ENCODE measurements around the gene ABHD12B. TPM values are rescaled to one million over a fixed set of nuclear protein-coding genes. Genes with fewer than 3 reads are reported as not detected.
"Not testable (repeated sequence)": the region's sequence is repeated elsewhere in the genome, so short reads cannot be mapped to it uniquely, and the experiment has no call there.

The ABHD12B gene
- total and polyA plus RNA-seq, 2 of the 13 experiments (the other 11 are each of a cell fraction or from before 2014, with no cell fraction given) = not detected

DNA sequence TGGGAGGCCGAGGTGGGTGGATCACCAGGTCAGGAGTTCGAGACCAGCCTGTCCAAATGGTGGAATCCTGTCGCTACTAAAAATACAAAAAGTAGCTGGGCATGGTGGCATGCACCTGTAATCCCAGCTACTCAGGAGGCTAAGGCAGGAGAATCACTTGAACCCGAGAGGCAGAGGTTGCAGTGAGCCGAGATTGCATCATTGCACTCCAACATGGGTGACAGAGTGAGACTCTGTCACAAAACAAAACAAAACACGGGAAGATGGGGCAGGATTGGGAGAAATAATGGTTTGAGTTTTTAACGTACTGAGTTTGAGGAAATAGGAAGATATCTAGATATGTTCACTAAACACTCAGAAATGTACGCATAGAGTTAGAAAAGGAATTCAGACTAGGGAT lies 69.8 kb downstream of the ABHD12B start:
- POLR2A ChIA-PET; H2AFZ ChIP-seq (ENCODE audit: low read length); H3K27ac ChIP-seq (ENCODE audit: extremely low read length, insufficient read depth, low read length); H3K9me3 ChIP-seq (ENCODE audit: low read length); FAIRE-seq; H3K9ac ChIP-seq (ENCODE audit: insufficient read depth, low read depth, low read length); in situ Hi-C loops (cut with HindIII; ENCODE audit: extremely low pct_ligation_motif_present, low pct_unique_long_range_greater_than_20kb); DNase-seq (ENCODE audit: low spot score); BruUV-seq (replicated peaks); H4K20me1 ChIP-seq (ENCODE audit: insufficient read depth, low read length); H3K27me3 ChIP-seq (ENCODE audit: control insufficient read depth in 1 of 2, insufficient read depth in 2 of 2, low read length in 2 of 2); ATAC-seq; H3K36me3 ChIP-seq (replicated peaks in 1 of 2; ENCODE audit: control insufficient read depth in 1 of 2, insufficient read depth in 2 of 2, low read length in 2 of 2); CTCF ChIA-PET (ENCODE audit: low intra/inter-chr PET ratio, low total read pairs); TF ChIP-seq ATF7 (CRISPR knock-in tag; IDR thresholded peaks at IDR 0.05): not testable (repeated sequence)
- intact Hi-C loops (cut with micrococcal nuclease; ENCODE audit: unreplicated experiment) = loop anchor here (10.0 kb wide), 1 partner anchor 327 kb away; no protein-coding TSS in a partner anchor
- WGBS (ENCODE audit: low lambda C conversion rate) = 88% methylated on average over 8 of the region's 8 CpGs
- Histone ChIP-seq H3K4me1 (ENCODE audit: insufficient read depth, low read length) (peaks cover 57% of the 10 kb centered on the region), H3K79me2 (ENCODE audit: insufficient read depth, low read length) (peaks cover 41% of the 10 kb centered on the region), H3K4me3 (replicated peaks in 1 of 3; ENCODE audit: insufficient read depth in 1 of 3, low read depth in 2 of 3, low read length in 3 of 3) (peak overlapping the region in 1 of 3 experiments; percentile 1; a peak in 2 of 6 replicates), H3K4me2 (ENCODE audit: low read depth, low read length) (peak overlapping the region; percentile 36)
- TF ChIP-seq ATF7 (IDR thresholded peaks at IDR 0.05) (0 out of 2 replicates have a peak, but pooled peaks have one; percentile 29), CEBPG (CRISPR knock-in tag; IDR thresholded peaks at IDR 0.05) (0 out of 2 replicates have a peak, but pooled peaks have one; percentile 21)

DNA sequence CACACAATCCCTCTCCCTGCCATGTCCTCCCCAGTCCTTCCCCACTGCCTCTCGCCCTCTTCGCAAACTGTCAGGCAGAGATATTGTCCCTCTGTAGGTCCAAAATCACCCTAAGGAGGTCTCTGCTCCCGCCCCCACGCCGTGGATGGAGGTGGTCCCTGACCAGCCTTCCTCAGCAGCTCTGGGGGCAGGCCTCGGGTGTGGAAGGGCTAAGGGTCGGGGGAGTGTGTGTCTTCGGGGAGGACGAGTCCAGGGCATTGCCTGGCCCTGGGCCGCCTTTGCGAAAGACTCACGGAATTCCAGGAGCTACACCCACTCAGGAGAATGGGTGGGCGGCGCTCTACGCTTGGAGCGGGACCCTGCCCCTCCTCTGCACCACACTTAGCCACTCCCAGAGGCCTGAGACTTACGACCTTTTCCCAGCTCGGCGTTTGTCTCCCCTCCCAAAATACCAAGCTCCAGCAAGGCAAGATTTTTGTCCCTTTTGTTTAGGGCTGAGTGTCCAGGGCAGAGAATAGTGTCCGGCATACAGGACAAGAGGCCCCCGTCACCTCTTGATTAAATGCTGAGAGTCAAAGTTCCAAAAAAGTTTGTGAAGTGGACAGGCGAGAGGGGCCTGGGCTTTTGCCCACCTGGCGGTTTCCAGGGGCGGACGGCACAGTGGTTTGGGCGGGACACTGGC lies 71.5 kb downstream of the ABHD12B start:
- FAIRE-seq (peak; percentile 40), DNase-seq (ENCODE audit: low spot score) (peak; percentile 55), ATAC-seq (peak; percentile 59)
- in situ Hi-C loops (cut with HindIII; ENCODE audit: extremely low pct_ligation_motif_present, low pct_unique_long_range_greater_than_20kb) = no loop called here
- ChIA-PET CTCF (ENCODE audit: low intra/inter-chr PET ratio, low total read pairs) (no interaction called here), POLR2A (interaction anchor here (0.7 to 3.8 kb wide), 13 partner anchors 8 to 1173 kb away, joined by 3 to 44 read pairs (median 6); partner anchors contain the start of genes DMAC2L, L2HGDH, NIN and SAV1)
- Histone ChIP-seq H3K27me3 (ENCODE audit: control insufficient read depth in 1 of 2, insufficient read depth in 2 of 2, low read length in 2 of 2) (no peaks in the 10 kb centered on the region), H3K9me3 (ENCODE audit: low read length) (no peaks in the 10 kb centered on the region), H3K4me1 (ENCODE audit: insufficient read depth, low read length) (peaks cover 54% of the 10 kb centered on the region), H3K4me3 (replicated peaks in 1 of 3; ENCODE audit: insufficient read depth in 1 of 3, low read depth in 2 of 3, low read length in 3 of 3) (peak overlapping the region; percentile 84 to 92 (median 91)), H3K79me2 (ENCODE audit: insufficient read depth, low read length) (peaks cover 36% of the 10 kb centered on the region), H2AFZ (ENCODE audit: low read length) (no peak overlapping the region), H3K36me3 (replicated peaks in 1 of 2; ENCODE audit: control insufficient read depth in 1 of 2, insufficient read depth in 2 of 2, low read length in 2 of 2) (peaks cover 3 to 9% of the 10 kb centered on the region in 2 experiments; a peak in 2 of 5 replicates), H4K20me1 (ENCODE audit: insufficient read depth, low read length) (0 out of 2 replicates have a peak, but pooled peaks cover 8% of the 10 kb centered on the region), H3K27ac (ENCODE audit: extremely low read length, insufficient read depth, low read length) (peak overlapping the region; percentile 99), H3K4me2 (ENCODE audit: low read depth, low read length) (peak overlapping the region; percentile 85), H3K9ac (ENCODE audit: insufficient read depth, low read depth, low read length) (peak overlapping the region; percentile 92)
- intact Hi-C loops (cut with micrococcal nuclease; ENCODE audit: unreplicated experiment) = loop anchor here (1.0 to 10.0 kb wide), 2 partner anchors 8 to 329 kb away; no protein-coding TSS in a partner anchor
- WGBS (ENCODE audit: low lambda C conversion rate) = 3% methylated on average over 25 of the region's 26 CpGs
- BruUV-seq (replicated peaks) = TSS peak; percentile 50
- TF ChIP-seq TEAD3 (CRISPR knock-in tag; optimal IDR thresholded peaks at IDR 0.05; ENCODE audit: borderline replicate concordance) = peak; percentile 80
- no peak for TF ChIP-seq XBP1 (CRISPR knock-in tag; IDR thresholded peaks at IDR 0.05)
- TF ChIP-seq ZFP90 (CRISPR knock-in tag; IDR thresholded peaks at IDR 0.05; ENCODE audit: borderline replicate concordance) = 0 out of 2 replicates have a peak, but pooled peaks have one; percentile 42
- TF ChIP-seq, protein P1, sequence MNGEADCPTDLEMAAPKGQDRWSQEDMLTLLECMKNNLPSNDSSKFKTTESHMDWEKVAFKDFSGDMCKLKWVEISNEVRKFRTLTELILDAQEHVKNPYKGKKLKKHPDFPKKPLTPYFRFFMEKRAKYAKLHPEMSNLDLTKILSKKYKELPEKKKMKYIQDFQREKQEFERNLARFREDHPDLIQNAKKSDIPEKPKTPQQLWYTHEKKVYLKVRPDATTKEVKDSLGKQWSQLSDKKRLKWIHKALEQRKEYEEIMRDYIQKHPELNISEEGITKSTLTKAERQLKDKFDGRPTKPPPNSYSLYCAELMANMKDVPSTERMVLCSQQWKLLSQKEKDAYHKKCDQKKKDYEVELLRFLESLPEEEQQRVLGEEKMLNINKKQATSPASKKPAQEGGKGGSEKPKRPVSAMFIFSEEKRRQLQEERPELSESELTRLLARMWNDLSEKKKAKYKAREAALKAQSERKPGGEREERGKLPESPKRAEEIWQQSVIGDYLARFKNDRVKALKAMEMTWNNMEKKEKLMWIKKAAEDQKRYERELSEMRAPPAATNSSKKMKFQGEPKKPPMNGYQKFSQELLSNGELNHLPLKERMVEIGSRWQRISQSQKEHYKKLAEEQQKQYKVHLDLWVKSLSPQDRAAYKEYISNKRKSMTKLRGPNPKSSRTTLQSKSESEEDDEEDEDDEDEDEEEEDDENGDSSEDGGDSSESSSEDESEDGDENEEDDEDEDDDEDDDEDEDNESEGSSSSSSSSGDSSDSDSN (CRISPR knock-in tag; IDR thresholded peaks at IDR 0.05) = no peak
- TF ChIP-seq, protein P2, sequence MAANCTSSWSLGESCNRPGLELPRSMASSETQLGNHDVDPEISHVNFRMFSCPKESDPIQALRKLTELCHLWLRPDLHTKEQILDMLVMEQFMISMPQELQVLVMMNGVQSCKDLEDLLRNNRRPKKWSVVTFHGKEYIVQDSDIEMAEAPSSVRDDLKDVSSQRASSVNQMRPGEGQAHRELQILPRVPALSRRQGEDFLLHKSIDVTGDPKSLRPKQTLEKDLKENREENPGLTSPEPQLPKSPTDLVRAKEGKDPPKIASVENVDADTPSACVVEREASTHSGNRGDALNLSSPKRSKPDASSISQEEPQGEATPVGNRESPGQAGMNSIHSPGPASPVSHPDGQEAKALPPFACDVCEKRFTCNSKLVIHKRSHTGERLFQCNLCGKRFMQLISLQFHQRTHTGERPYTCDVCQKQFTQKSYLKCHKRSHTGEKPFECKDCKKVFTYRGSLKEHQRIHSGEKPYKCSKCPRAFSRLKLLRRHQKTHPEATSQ (CRISPR knock-in tag; IDR thresholded peaks at IDR 0.05; ENCODE audit: borderline replicate concordance) = no peak
- TF ChIP-seq ZNF792 (CRISPR knock-in tag; IDR thresholded peaks at IDR 0.05) = no peak
- TF ChIP-seq, protein P3, sequence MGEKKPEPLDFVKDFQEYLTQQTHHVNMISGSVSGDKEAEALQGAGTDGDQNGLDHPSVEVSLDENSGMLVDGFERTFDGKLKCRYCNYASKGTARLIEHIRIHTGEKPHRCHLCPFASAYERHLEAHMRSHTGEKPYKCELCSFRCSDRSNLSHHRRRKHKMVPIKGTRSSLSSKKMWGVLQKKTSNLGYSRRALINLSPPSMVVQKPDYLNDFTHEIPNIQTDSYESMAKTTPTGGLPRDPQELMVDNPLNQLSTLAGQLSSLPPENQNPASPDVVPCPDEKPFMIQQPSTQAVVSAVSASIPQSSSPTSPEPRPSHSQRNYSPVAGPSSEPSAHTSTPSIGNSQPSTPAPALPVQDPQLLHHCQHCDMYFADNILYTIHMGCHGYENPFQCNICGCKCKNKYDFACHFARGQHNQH (CRISPR knock-in tag; IDR thresholded peaks at IDR 0.05) = no peak; the same call in 1 of the 2 replicates
- TF ChIP-seq, protein P4, sequence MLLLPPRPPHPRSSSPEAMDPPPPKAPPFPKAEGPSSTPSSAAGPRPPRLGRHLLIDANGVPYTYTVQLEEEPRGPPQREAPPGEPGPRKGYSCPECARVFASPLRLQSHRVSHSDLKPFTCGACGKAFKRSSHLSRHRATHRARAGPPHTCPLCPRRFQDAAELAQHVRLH (CRISPR knock-in tag; IDR thresholded peaks at IDR 0.05; ENCODE audit: borderline replicate concordance, low read depth) = peak; percentile 43; the same call in 1 of the 2 replicates
- TF ChIP-seq MTA1 (CRISPR knock-in tag; IDR thresholded peaks at IDR 0.05; ENCODE audit: borderline replicate concordance) = peak; percentile 42; the same call in 1 of the 2 replicates
